Glutamatergic neuron (in vitro differentiated cells): ENCODE results near the gene GLI3. TPM values are rescaled to one million over a fixed set of nuclear protein-coding genes. Genes with fewer than 3 reads are reported as not detected.
A peak's percentile ranks its signal among the peaks of the same experiment; 100 is the strongest.

Experiments
- DNase-seq: peaks from one replicate; pipeline ENCODE4 v3.0.0; 2022
- H3K27ac Mint-ChIP-seq: one replicate; pipeline ENCODE4 v1.8.0; 2020; ENCODE audit warnings: mild to moderate bottlenecking, mixed read lengths, inconsistent platforms; ENCODE audit not compliant: unreplicated experiment
- H3K27me3 Mint-ChIP-seq: one replicate; pipeline ENCODE4 v1.8.0; 2020; ENCODE audit warnings: mild to moderate bottlenecking, moderate library complexity, mixed read lengths, inconsistent platforms; ENCODE audit not compliant: unreplicated experiment
- H3K36me3 Mint-ChIP-seq: one replicate; pipeline ENCODE4 v1.8.0; 2020; ENCODE audit warnings: mild to moderate bottlenecking, mixed read lengths, inconsistent platforms; ENCODE audit not compliant: unreplicated experiment
- H3K4me1 Mint-ChIP-seq: one replicate; pipeline ENCODE4 v1.8.0; 2020; ENCODE audit warnings: mild to moderate bottlenecking, low read depth, mixed read lengths, inconsistent platforms; ENCODE audit not compliant: unreplicated experiment
- H3K4me3 Mint-ChIP-seq: one replicate; pipeline ENCODE4 v1.8.0; 2020; ENCODE audit warnings: mild to moderate bottlenecking, mixed read lengths, inconsistent platforms; ENCODE audit not compliant: unreplicated experiment
- H3K9me3 Mint-ChIP-seq: one replicate; pipeline ENCODE4 v1.8.0; 2020; ENCODE audit warnings: mild to moderate bottlenecking, moderate library complexity, mixed read lengths, inconsistent platforms; ENCODE audit not compliant: unreplicated experiment
- total RNA-seq: library from RNA; stranded (reverse); fragmentation: NEBNext Ultra II Directional; extraction: Animal tissue kit (Norgen Biotek cat#: 25700); gene quantifications from one replicate; pipeline ENCODE4 v1.2.1, GENCODE V29; 2021; ENCODE audit not compliant: unreplicated experiment
- TF ChIP-seq, protein P1 (sequence below): fragments of 200-600 bp; sonication (generic); IDR thresholded peaks from one replicate; pipeline ENCODE4 v1.5.0; 2021; ENCODE audit not compliant: partially characterized antibody, unreplicated experiment

GLI3 gene
- total RNA-seq, 1 donor from 2014 or later, result 2.9 TPM

GRCh38 chr7:42065015-42065414 is 172.0 kb downstream of the GLI3 start:
- H3K36me3 Mint-ChIP-seq, result no peaks in the 10 kb centered on the region
- no peak overlapping the region for H3K4me3 Mint-ChIP-seq
- H3K27me3 Mint-ChIP-seq, result no peaks in the 10 kb centered on the region
- peaks cover 19% of the 10 kb centered on the region for H3K4me1 Mint-ChIP-seq
- TF ChIP-seq, protein P1, sequence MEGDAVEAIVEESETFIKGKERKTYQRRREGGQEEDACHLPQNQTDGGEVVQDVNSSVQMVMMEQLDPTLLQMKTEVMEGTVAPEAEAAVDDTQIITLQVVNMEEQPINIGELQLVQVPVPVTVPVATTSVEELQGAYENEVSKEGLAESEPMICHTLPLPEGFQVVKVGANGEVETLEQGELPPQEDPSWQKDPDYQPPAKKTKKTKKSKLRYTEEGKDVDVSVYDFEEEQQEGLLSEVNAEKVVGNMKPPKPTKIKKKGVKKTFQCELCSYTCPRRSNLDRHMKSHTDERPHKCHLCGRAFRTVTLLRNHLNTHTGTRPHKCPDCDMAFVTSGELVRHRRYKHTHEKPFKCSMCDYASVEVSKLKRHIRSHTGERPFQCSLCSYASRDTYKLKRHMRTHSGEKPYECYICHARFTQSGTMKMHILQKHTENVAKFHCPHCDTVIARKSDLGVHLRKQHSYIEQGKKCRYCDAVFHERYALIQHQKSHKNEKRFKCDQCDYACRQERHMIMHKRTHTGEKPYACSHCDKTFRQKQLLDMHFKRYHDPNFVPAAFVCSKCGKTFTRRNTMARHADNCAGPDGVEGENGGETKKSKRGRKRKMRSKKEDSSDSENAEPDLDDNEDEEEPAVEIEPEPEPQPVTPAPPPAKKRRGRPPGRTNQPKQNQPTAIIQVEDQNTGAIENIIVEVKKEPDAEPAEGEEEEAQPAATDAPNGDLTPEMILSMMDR, result no peak
- no peak for DNase-seq
- H3K27ac Mint-ChIP-seq, result no peak overlapping the region
- H3K9me3 Mint-ChIP-seq, result no peaks in the 10 kb centered on the region

DNA sequence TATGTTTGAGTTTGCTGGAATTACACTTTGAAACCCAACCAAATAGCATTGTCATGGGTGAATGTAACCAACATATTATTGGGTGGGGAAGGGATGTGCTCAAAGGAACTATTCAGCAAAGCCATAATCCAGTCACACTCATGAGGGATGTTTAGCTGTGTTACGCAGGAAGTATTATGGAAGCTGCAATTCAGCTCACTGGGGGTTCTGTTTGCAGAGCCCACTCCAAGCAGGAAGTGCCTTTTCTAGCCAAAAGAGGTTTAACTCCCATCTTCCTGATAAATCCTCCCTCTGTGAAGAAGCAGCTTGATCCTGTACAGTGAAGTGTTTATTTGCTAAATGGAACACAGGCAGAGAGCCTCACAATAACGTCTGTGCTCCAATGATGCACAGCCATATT is 172.5 kb downstream of the GLI3 start:
- Mint-ChIP-seq H3K9me3 (no peaks in the 10 kb centered on the region), H3K27me3 (no peaks in the 10 kb centered on the region), H3K4me3 (no peak overlapping the region), H3K4me1 (peaks cover 17% of the 10 kb centered on the region), H3K27ac (no peak overlapping the region), H3K36me3 (no peaks in the 10 kb centered on the region)
- TF ChIP-seq, protein P1, result no peak
- DNase-seq, result no peak

DNA sequence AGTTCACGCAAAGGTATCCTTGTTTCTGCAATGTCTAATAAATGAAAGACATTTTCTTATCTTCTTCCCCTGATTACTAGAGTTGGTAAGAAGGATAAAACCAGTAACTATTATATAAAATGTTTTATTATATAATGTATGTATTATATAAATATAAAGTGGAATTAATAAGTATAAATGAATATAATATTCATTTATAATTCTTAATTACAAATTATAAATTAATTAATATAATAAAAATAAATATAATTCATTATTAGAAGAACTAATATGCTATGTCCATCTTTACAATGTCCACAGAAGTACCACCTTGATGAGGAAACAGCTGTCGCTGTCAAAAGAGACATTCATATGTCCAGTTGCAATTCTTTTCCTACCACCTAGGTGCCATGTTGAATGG is 177.7 kb downstream of the GLI3 start:
- Mint-ChIP-seq H3K27me3 (peaks cover 3% of the 10 kb centered on the region), H3K36me3 (no peaks in the 10 kb centered on the region), H3K27ac (no peak overlapping the region), H3K4me1 (peaks cover 10% of the 10 kb centered on the region), H3K9me3 (no peaks in the 10 kb centered on the region), H3K4me3 (no peak overlapping the region)
- TF ChIP-seq, protein P1, result no peak
- DNase-seq, result no peak

GRCh38 chr7:42057331-42057730 is 179.7 kb downstream of the GLI3 start:
- Mint-ChIP-seq H3K27ac (no peak overlapping the region), H3K27me3 (peaks cover 3% of the 10 kb centered on the region), H3K9me3 (no peaks in the 10 kb centered on the region), H3K4me3 (no peak overlapping the region), H3K4me1 (peaks cover 10% of the 10 kb centered on the region), H3K36me3 (no peaks in the 10 kb centered on the region)
- TF ChIP-seq, protein P1, result no peak
- DNase-seq, result no peak

DNA sequence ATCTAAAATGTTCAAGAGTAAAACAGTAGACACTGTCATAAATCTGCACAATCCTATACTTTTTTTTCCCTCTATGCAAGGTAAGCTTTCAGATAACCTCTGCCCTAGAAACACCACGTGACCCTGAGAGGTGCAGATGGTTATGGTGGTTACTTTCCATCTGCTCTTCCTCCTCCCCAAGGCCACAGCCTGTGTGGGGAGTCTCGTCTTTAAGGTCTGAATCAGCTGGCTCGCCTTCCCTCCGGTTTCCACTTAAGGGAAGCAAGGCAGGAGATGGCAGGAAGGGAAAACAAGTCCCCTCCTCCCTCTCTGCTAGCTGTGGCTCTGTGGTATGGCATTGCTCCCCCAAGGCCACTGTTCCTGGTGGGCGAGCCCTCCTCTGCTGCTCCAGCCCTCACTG is 181.8 kb downstream of the GLI3 start:
- Mint-ChIP-seq H3K36me3 (no peaks in the 10 kb centered on the region), H3K27me3 (peaks cover 3% of the 10 kb centered on the region), H3K4me1 (peaks cover 10% of the 10 kb centered on the region), H3K27ac (peak overlapping the region; percentile 76), H3K9me3 (no peaks in the 10 kb centered on the region), H3K4me3 (no peak overlapping the region)
- TF ChIP-seq, protein P1, result no peak
- peak; percentile 25 for DNase-seq
